WTC11 (cell line): ENCODE results near the gene YTHDC2. TPM values are rescaled to one million over a fixed set of nuclear protein-coding genes. Genes with fewer than 3 reads are reported as not detected.

ENCODE experiments used
- ATAC-seq: fragments of 200-7000 bp; cut with Tn5 transposase; 2 replicates; pipeline ENCODE4 v1.10.0; 2021; ENCODE audit warnings: mild to moderate bottlenecking, moderate library complexity
- CTCF ChIA-PET: fragments of 300-600 bp; sonication (Branson Sonifier 250); formaldehyde crosslinking; loops from one replicate; lab custom pipeline; 2021; ENCODE audit warnings: antibody characterized with exemption; lab: Charles Lee
- POLR2A ChIA-PET: fragments of 350-600 bp; sonication (Branson Sonifier 250); formaldehyde crosslinking; loops from one replicate; lab custom pipeline; 2021; ENCODE audit warnings: antibody characterized with exemption; lab: Charles Lee
- DNase-seq: peaks from one replicate; pipeline ENCODE4 v3.0.0; 2021; ENCODE audit warnings: low spot score
- H3K27ac Mint-ChIP-seq: 2 replicates; pipeline ENCODE4 v1.8.0; 2021; ENCODE audit warnings: mixed read lengths
- H3K27me3 Mint-ChIP-seq: 2 replicates; pipeline ENCODE4 v1.8.0; 2021; ENCODE audit warnings: low read depth, mild to moderate bottlenecking, moderate library complexity, mixed read lengths
- H3K36me3 Mint-ChIP-seq: 2 replicates; pipeline ENCODE4 v1.8.0; 2021; ENCODE audit warnings: mixed read lengths
- H3K4me1 Mint-ChIP-seq: 2 replicates; pipeline ENCODE4 v1.8.0; 2022; ENCODE audit warnings: mixed read lengths
- H3K4me3 Mint-ChIP-seq: 2 replicates; pipeline ENCODE4 v1.8.0; 2021; ENCODE audit warnings: mild to moderate bottlenecking, moderate library complexity, mixed read lengths
- H3K9me3 Mint-ChIP-seq: 2 replicates; pipeline ENCODE4 v1.8.0; 2021; ENCODE audit warnings: mixed read lengths
- AFF4 ChIP-seq: sonication (generic); formaldehyde crosslinking; IDR thresholded peaks from 2 replicates; pipeline ENCODE4 v1.8.1; 2023; ENCODE audit warnings: mild to moderate bottlenecking, missing genetic modification reagents, borderline replicate concordance
- CBFB ChIP-seq: sonication (generic); formaldehyde crosslinking; IDR thresholded peaks from 2 replicates; pipeline ENCODE4 v1.8.1; 2022; ENCODE audit warnings: mild to moderate bottlenecking, low read depth, missing genetic modification reagents
- CREB1 ChIP-seq: sonication (generic); formaldehyde crosslinking; IDR thresholded peaks from 2 replicates; pipeline ENCODE4 v1.8.0; 2023; ENCODE audit warnings: mild to moderate bottlenecking, missing genetic modification reagents
- EMX1 ChIP-seq: fragments of 250-450 bp; sonication (Bioruptor Pico); IDR thresholded peaks from 2 replicates; pipeline ENCODE4 v1.8.0; 2021; ENCODE audit warnings: mild to moderate bottlenecking
- FOXK1 ChIP-seq: sonication (generic); formaldehyde crosslinking; IDR thresholded peaks from 2 replicates; pipeline ENCODE4 v1.8.0; 2022; ENCODE audit warnings: mild to moderate bottlenecking, moderate library complexity, missing genetic modification reagents
- FOXP1 ChIP-seq: sonication (generic); formaldehyde crosslinking; IDR thresholded peaks from 2 replicates; pipeline ENCODE4 v1.8.0; 2022; ENCODE audit warnings: missing genetic modification reagents, mild to moderate bottlenecking, moderate library complexity, borderline replicate concordance
- MAX ChIP-seq: sonication (generic); formaldehyde crosslinking; IDR thresholded peaks from 2 replicates; pipeline ENCODE4 v1.8.0; 2022; ENCODE audit warnings: mild to moderate bottlenecking, missing genetic modification reagents
- MXD4 ChIP-seq: fragments of 250-450 bp; sonication (Bioruptor Pico); IDR thresholded peaks from 2 replicates; pipeline ENCODE4 v1.8.0; 2021; ENCODE audit warnings: mild to moderate bottlenecking, moderate library complexity, borderline replicate concordance
- NFE2L1 ChIP-seq: sonication (generic); formaldehyde crosslinking; IDR thresholded peaks from 2 replicates; pipeline ENCODE4 v1.8.1; 2023; ENCODE audit warnings: missing genetic modification reagents
- RELA ChIP-seq: sonication (generic); formaldehyde crosslinking; IDR thresholded peaks from 2 replicates; pipeline ENCODE4 v1.8.1; 2022; ENCODE audit warnings: missing genetic modification reagents, mild to moderate bottlenecking, borderline replicate concordance
- TEAD4 ChIP-seq: sonication (generic); formaldehyde crosslinking; IDR thresholded peaks from 2 replicates; pipeline ENCODE4 v1.8.0; 2022; ENCODE audit warnings: mild to moderate bottlenecking, missing genetic modification reagents
- ZBTB21 ChIP-seq: sonication (generic); formaldehyde crosslinking; IDR thresholded peaks from 2 replicates; pipeline ENCODE4 v1.8.1; 2023; ENCODE audit warnings: mild to moderate bottlenecking, missing genetic modification reagents, borderline replicate concordance
- ZBTB43 ChIP-seq: sonication (generic); formaldehyde crosslinking; IDR thresholded peaks from 2 replicates; pipeline ENCODE4 v1.8.1; 2023; ENCODE audit warnings: mild to moderate bottlenecking, missing genetic modification reagents
- ZNF138 ChIP-seq: sonication (generic); formaldehyde crosslinking; conservative IDR thresholded peaks from 2 replicates; pipeline ENCODE4 v1.8.1; 2022; ENCODE audit warnings: mild to moderate bottlenecking, moderate library complexity, missing genetic modification reagents
- ZNF219 ChIP-seq: sonication (generic); formaldehyde crosslinking; IDR thresholded peaks from 2 replicates; pipeline ENCODE4 v1.8.0; 2023; ENCODE audit warnings: missing genetic modification reagents, mild to moderate bottlenecking, borderline replicate concordance
- ZNF423 ChIP-seq: fragments of 250-450 bp; sonication (Bioruptor Pico); IDR thresholded peaks from 2 replicates; pipeline ENCODE4 v2.1.2; 2022; ENCODE audit warnings: mild to moderate bottlenecking, moderate library complexity
- ZNF425 ChIP-seq: fragments of 250-450 bp; sonication (Bioruptor Pico); conservative IDR thresholded peaks from 2 replicates; pipeline ENCODE4 v1.9.0; 2021; ENCODE audit warnings: mild to moderate bottlenecking
- total RNA-seq: library from RNA; stranded (reverse); gene quantifications from 3 replicates; pipeline ENCODE4 v1.2.3, GENCODE V29; 2021
- TF ChIP-seq, protein P1 (sequence below): fragments of 200-600 bp; IDR thresholded peaks from 2 replicates; pipeline ENCODE4 v1.8.0; 2022; ENCODE audit warnings: antibody characterized with exemption
- TF ChIP-seq, protein P2 (sequence below): sonication (generic); formaldehyde crosslinking; IDR thresholded peaks from 2 replicates; pipeline ENCODE4 v1.8.1; 2023; ENCODE audit warnings: mild to moderate bottlenecking, missing genetic modification reagents, moderate library complexity
- TF ChIP-seq, protein P3 (sequence below): sonication (generic); formaldehyde crosslinking; IDR thresholded peaks from 2 replicates; pipeline ENCODE4 v1.8.0; 2023; ENCODE audit warnings: missing genetic modification reagents

The YTHDC2 gene
- total RNA-seq, 1 experiment from 2014 or later, result 21.6 TPM

DNA sequence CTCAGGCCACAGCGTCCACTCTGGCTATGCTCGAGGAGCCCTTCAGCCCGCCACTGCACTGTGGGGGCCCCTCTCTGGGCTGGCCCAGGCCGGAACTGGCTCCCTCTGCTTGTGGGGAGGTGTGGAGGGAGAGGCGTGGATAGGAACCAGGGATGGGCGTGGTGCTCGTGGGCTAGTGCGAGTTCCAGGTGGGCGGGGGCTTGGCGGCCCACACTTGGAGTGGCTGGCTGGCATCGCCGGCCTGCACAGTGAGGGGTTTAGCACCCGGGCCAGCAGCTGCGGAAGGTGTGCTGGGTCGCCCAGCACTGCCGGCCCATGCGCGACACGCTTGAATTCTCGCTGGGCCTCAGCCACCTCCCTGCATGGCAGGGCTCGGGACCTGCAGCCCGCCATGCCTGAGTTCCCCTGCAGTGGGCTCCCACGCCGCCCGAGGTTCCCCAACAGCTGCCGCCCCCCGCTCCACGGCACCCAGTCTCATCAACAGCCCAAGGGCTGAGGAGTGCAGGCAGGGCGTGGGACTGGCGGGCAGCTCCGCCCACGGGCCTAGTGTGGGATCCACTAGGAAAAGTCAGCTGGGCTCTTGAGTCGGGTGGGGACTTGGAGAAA lies 103.8 kb downstream of the YTHDC2 start (continued):
- TF ChIP-seq, protein P1, sequence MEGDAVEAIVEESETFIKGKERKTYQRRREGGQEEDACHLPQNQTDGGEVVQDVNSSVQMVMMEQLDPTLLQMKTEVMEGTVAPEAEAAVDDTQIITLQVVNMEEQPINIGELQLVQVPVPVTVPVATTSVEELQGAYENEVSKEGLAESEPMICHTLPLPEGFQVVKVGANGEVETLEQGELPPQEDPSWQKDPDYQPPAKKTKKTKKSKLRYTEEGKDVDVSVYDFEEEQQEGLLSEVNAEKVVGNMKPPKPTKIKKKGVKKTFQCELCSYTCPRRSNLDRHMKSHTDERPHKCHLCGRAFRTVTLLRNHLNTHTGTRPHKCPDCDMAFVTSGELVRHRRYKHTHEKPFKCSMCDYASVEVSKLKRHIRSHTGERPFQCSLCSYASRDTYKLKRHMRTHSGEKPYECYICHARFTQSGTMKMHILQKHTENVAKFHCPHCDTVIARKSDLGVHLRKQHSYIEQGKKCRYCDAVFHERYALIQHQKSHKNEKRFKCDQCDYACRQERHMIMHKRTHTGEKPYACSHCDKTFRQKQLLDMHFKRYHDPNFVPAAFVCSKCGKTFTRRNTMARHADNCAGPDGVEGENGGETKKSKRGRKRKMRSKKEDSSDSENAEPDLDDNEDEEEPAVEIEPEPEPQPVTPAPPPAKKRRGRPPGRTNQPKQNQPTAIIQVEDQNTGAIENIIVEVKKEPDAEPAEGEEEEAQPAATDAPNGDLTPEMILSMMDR, result no peak
- TF ChIP-seq ZNF425 (no peak), NFE2L1 (CRISPR knock-in tag) (no peak)
- TF ChIP-seq, protein P2, sequence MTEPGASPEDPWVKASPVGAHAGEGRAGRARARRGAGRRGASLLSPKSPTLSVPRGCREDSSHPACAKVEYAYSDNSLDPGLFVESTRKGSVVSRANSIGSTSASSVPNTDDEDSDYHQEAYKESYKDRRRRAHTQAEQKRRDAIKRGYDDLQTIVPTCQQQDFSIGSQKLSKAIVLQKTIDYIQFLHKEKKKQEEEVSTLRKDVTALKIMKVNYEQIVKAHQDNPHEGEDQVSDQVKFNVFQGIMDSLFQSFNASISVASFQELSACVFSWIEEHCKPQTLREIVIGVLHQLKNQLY (CRISPR knock-in tag), result no peak

DNA sequence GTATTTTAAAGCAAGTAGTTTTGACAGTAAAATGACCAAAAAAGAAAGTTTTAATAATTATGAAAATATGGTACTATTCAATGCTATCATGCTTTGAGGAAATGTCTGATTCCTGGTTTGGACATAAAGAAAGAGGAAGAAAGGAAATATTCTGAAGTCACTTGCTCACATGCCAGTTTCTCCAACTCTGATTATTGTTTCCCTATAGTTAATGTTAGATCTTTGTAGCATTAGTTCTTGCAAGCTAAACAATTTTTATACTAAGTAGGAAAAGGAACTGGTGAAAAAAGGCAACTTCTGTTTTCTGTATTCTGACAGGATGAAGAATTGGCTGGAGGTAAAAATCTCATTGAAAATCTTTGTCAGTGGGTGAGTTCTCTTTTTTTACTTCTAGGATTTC lies 119.5 kb downstream of the YTHDC2 start:
- ATAC-seq, result no peak
- H3K27ac Mint-ChIP-seq, result no peak overlapping the region
- POLR2A ChIA-PET, result no interaction called here
- TF ChIP-seq TEAD4 (CRISPR knock-in tag) (no peak), MAX (no peak), RELA (CRISPR knock-in tag) (no peak), FOXP1 (CRISPR knock-in tag) (no peak), ZNF219 (CRISPR knock-in tag) (no peak), AFF4 (CRISPR knock-in tag) (no peak), CREB1 (CRISPR knock-in tag) (no peak), FOXK1 (no peak), EMX1 (CRISPR knock-in tag) (no peak), ZNF138 (CRISPR knock-in tag) (no peak), CBFB (CRISPR knock-in tag) (no peak), ZNF423 (CRISPR knock-in tag) (no peak), ZBTB21 (no peak), MXD4 (CRISPR knock-in tag) (no peak), ZBTB43 (CRISPR knock-in tag) (no peak)
- TF ChIP-seq, protein P2 (CRISPR knock-in tag), result no peak
- TF ChIP-seq, protein P3, sequence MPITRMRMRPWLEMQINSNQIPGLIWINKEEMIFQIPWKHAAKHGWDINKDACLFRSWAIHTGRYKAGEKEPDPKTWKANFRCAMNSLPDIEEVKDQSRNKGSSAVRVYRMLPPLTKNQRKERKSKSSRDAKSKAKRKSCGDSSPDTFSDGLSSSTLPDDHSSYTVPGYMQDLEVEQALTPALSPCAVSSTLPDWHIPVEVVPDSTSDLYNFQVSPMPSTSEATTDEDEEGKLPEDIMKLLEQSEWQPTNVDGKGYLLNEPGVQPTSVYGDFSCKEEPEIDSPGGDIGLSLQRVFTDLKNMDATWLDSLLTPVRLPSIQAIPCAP, result no peak

More for the DNA sequence above, 119.5 kb downstream of the YTHDC2 start:
- Mint-ChIP-seq H3K4me1 (peaks cover 7% of the 10 kb centered on the region), H3K4me3 (no peak overlapping the region), H3K36me3 (no peaks in the 10 kb centered on the region), H3K27me3 (no peaks in the 10 kb centered on the region), H3K9me3 (peaks cover 3% of the 10 kb centered on the region)
- DNase-seq, result no peak
- CTCF ChIA-PET, result no interaction called here
